HG03066 (cell line): ENCODE measurements around the gene MYO15A.

ENCODE experiments used
- ATAC-seq: cut with Tn5 transposase; IDR thresholded peaks from one replicate; pipeline ENCODE4 v1.9.1; 2021; ENCODE audit warnings: low read depth; ENCODE audit not compliant: unreplicated experiment

The MYO15A gene

DNA sequence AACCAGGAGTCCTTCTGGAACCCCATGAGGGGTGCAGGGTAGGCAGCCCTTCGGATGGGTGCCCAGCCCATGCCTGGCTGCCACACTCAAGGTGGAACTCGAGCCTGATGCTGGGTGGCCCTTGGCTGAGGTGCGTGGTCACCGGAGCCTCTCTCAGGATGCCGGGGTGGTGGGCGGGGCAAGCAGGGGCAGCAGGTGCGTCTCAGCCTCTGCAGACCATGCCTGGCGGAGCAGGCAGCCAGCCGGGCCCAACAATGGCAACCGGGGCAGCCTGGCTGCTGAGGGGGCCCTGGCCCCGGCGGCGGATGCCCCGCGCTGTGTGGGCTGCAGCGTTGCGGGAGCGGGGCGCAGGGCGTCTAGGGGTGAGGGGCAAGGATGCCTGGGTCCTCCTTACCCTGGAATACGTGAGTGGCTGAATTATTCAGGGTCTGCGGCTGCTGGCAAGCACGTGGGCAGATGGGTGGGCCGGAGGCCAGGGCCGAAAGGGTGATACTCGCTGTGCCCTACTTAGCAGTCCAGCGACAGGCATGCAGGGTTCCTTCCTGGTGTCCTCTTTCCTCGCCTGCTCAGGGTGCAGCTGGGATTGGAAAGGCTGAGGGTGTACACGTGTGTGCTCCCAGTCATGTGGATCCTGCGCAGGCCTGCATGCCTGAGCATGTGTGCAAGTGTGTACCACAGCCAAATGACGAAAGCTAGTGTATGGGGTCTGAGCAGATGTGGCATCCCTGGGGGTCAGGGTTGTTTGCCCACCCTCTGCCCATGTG lies 14.6 kb downstream of the MYO15A start:
- no peak for ATAC-seq

- no peak for ATAC-seq
Measured at GRCh38 chr17:18124345-18125126, 16.0 kb downstream of the MYO15A start.

GRCh38 chr17:18129041-18129502 lies 20.5 kb downstream of the MYO15A start:
- ATAC-seq: no peak

DNA sequence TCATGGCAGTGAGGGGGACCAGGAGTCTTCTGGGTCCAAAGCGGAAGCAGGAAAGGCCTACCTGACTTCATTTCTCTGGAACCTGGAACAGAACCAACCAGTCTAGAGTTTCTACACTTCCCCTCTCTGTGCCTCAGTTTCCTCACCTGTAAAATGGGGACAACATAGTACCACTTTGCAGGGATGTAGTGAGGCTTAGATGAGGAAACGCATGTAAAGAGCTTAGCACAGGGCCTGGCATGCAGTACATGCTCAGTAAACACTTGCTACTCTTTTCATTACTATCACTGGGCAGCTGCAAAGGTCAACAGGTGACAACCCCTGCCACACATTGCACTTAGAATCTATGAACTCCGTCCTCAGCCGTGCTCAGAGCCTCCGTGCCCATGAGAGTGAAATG lies 24.2 kb downstream of the MYO15A start:
- no peak for ATAC-seq

DNA sequence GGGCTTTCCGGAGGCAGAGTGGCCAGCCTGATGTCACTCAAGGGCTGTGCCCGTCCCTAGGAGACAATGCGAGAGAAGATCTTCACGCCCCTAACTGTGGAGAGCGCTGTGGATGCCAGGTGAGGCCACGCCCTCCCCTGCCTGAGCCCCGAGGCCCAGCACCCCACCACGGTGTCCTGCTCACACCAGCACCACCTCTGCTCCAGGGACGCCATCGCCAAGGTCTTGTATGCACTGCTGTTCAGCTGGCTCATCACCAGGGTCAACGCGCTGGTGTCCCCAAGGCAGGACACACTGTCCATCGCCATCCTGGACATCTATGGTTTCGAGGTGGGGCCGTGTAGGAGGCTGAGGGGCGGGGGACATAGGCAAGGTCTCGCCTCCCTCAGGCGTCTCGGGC lies 27.8 kb downstream of the MYO15A start:
- ATAC-seq: no peak

- no peak for ATAC-seq
Measured at GRCh38 chr17:18138065-18138749, 29.7 kb downstream of the MYO15A start.

DNA sequence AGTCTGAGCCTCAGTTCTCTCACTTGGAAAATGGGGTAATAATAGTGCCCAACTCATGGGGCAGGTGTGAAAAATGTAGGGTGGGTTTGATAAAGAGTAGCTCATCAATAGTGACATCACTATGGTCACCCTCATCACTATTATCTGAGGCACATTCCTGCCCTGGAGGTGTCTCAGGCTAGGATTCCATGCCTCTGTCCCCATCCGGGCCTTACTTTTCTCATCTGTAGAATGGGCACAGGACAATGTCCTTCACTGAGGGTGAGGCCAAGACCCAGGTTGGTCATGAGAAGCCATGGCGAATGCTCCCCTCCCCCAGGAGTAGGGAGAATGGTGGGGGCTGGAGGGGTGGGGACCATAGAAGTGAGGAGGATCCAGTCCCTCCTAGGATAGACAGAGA lies 30.5 kb downstream of the MYO15A start:
- ATAC-seq: no peak

- ATAC-seq: no peak
Measured at GRCh38 chr17:18139498-18139897, 30.9 kb downstream of the MYO15A start.

DNA sequence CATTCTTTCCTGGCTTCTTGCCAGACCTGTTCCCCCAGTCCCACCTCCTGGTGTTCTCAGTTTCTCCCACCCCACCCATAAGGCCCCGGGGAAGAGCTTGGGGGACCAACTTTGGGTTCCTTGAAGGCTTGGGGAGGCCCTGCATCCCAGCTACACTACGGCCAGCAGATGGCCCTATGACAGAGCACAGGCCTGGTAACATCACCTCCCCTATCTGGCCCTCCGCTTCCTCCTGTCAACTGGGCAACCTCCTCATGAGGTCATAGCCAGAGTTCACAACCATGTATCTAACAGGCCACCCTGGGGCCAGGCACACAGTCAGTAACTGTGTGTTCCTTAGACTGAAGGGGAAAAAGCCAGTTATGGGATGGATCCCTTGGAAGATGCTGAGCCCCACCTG lies 31.4 kb downstream of the MYO15A start:
- no peak for ATAC-seq

DNA sequence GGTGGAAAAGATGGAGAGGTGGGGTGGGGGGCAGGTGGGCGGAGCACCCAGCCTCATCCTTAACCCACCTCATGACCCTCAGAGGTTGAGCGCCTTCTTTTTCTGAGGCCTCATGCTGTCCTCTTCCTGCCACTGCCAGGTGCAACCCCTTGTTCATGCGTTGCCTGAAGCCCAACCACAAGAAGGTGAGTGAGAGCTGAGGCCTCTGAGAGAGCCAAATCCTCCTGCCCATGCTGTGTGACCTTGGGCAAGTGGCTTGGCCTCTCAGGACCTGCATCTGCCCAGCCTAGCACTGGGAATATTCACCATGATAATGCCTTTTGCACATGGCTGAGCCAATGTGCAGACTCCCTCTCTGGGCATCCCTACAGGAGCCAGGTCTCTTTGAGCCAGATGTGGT lies 32.1 kb downstream of the MYO15A start:
- no peak for ATAC-seq

GRCh38 chr17:18141210-18141803 lies 32.8 kb downstream of the MYO15A start:
- ATAC-seq: no peak

GRCh38 chr17:18142417-18142816 lies 33.9 kb downstream of the MYO15A start:
- ATAC-seq: no peak

DNA sequence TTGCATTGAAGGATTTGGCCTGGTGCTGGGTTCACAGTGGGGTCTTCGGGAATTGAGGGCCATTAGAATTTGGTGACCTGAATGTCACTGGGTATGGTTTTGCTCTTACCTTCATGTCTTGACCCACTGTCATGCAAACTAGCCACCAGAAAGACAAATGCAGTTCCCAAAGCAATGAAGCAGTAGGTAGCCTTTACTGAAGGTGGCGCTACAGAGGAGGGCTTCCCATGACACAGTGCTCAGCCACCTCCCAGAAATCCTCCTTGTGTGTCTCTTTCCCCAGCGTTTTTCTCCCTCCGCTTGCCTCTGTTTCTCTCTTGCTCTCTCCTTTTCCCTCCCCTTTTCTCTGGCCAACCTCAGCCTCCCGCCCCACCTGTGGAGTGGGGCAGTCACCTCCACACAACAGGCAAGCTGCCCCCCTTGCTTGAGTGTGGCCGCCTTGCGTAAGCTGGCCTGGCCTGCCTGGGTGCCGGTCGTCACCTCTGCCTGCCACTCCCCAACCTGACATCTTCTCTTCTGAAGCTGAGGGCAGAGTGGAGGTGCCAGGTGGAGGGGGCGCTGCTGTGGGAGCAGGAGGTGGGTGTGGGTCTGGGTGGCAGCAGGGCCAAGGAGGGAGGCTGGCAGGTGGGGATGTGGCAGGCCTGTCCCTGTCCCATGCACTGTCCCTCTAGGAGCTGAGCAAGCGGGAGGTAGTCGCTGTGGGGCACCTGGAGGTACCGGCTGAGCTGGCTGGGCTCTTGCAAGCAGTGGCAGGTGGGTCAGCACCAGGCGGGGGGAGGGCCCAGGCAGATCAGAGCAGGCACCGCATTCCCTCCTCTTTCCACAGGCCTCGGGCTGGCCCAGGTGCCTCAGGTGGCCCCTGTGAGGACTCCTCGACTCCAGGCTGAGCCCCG lies 34.7 kb downstream of the MYO15A start:
- ATAC-seq: no peak

DNA sequence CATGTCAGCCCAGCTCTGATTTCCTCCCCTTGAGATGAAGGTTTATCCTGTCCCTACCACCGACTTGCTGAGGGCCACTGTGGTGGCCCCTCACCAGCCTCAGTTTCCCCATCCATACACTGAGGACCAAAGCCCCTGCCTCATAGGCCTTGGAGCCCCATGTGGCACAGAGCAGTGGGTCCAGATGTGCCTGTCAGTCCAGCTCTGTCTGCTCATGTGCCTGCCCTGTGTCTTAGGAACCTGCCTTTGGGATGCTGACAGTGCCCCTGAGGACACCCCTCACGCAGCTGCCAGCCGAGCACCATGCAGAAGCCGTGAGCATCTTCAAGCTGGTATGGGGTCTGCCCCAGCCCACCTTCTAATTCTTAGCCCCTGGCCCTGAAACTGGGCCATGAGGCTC lies 35.7 kb downstream of the MYO15A start:
- no peak for ATAC-seq

DNA sequence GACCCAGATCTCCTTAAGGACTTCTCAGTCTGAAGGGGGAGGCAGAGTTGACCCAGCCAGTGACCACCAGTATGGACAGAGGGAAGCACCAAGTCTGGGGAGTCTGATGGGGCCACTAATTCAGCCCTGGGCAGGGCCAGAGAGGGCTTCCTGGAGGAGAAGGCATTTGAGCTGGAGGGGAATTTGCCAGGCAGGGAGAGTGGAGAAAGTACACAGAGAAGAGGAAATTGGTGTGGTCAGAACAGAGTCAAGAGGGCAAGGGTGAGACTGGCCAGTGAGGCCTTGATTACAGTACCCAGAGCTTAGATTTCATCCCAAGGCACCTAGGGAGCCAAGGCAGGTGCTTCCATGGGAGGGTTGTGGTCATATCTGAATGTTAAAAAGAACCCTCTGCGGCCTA lies 36.3 kb downstream of the MYO15A start:
- no peak for ATAC-seq

DNA sequence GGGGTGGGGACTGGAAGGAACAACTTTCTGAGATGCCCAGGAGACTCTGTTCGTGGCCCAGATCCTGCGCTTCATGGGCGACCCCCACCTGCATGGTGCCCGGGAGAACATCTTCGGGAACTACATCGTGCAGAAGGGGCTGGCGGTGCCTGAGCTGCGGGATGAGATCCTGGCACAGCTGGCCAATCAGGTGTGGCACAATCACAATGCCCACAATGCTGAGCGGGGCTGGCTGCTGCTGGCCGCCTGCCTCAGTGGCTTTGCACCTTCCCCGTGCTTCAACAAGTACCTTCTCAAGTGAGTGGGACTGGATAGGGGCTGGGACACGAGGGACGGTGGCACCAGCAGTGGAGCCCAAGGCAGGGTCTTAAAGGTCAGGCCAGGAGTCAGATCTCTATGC lies 37.3 kb downstream of the MYO15A start:
- no peak for ATAC-seq

DNA sequence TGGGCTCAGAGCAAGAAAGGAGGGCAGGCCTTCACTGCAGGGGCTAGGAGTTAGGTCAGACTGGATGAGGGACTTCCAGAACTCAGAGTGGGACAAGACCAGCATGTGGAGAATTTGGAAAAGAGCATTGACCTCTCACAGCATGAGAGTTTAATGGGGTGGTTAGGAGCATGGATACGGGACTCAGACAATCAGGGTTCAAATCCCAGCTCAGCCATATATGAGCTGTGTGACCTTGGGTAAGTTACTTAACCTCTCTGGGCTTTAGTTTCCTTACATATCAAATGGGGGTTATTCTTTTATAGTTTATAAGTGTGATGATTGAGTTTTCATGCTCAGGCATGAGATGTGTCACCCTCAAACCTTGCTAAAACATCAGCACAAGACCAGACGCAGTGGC lies 37.7 kb downstream of the MYO15A start:
- no peak for ATAC-seq

DNA sequence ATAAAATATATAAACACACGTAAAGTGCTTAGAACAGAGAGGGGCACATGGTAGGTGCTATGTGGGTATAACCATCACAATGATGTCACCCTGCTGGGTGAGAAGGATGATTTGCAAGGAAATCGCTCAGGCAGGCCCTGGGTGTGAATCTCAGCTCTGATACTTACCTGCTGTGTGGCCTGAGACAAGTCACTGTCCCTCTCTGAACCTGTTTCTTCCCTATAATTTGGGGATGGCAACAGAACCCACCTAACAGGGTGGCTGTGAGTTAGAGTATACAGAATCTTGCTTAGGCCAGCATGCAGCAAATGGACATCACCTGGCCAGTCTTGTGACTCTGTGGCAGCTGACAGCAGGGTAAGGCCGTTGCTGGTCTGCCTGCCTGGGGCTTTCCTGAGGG lies 38.4 kb downstream of the MYO15A start:
- no peak for ATAC-seq

DNA sequence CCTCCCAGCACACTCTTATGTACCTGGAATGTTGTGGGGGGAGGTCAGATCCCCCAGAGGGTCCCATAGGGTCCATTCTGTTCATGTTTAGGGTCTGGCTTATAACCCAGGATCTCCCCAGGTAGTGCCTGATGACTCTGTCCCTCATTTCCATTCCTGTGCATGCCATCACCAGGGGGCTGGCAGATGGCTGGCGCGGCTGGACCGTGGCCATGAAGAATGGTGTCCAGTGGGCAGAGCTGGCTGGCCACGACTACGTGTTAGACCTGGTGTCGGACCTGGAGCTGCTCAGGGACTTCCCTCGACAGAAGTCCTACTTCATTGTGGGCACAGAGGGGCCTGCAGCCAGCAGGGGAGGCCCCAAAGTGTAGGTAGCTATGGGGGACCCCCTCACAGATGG lies 40.0 kb downstream of the MYO15A start:
- ATAC-seq: no peak

GRCh38 chr17:18151290-18151689 lies 42.7 kb downstream of the MYO15A start:
- no peak for ATAC-seq
